Prostate gland (tissue), 2 donors: Measurements from ENCODE around the gene SLC16A8. TPM values are rescaled to one million over a fixed set of nuclear protein-coding genes. Genes with fewer than 3 reads are reported as not detected.

Experiments
- DNase-seq: peaks from one replicate; pipeline ENCODE4 v3.0.0-alpha.2; 2019; ENCODE audit warnings: low spot score
- H3K27ac ChIP-seq, 2 donors: fragments of 200-600 bp; sonication (generic); 2 replicates each; pipeline ENCODE4 v1.5.1; 2017 to 2019
- H3K27me3 ChIP-seq: fragments of 200-600 bp; sonication (generic); replicated peaks from 2 replicates; pipeline ENCODE4 v1.5.1; 2019; ENCODE audit not compliant: insufficient read depth
- H3K36me3 ChIP-seq, 2 donors: fragments of 200-600 bp; sonication (generic); 1 replicate in 1 of 2; 2 replicates in 1 of 2; pipeline versions ENCODE4 v1.5.1 to v1.8.1; 2017 to 2019
- H3K4me1 ChIP-seq: fragments of 200-600 bp; sonication (generic); replicated peaks from 2 replicates; pipeline ENCODE4 v1.5.1; 2019
- H3K4me3 ChIP-seq, 2 donors: fragments of 200-600 bp; sonication (generic); 2 replicates each; pipeline ENCODE4 v1.5.1; 2017 to 2019
- H3K9me3 ChIP-seq: fragments of 200-600 bp; sonication (generic); 2 replicates; pipeline ENCODE4 v1.5.1; 2017
- POLR2A ChIP-seq: fragments of 450-650 bp; IDR thresholded peaks from one replicate; pipeline ENCODE4 v1.6.1; 2016; ENCODE audit warnings: antibody characterized with exemption, mild to moderate bottlenecking
- POLR2AphosphoS5 ChIP-seq: sonication (generic); formaldehyde crosslinking; IDR thresholded peaks from one replicate; pipeline ENCODE4 v1.6.1; 2017; ENCODE audit warnings: antibody characterized with exemption
- WGBS: methylation state at CpG from one replicate; pipeline ENCODE4 v1.1.5; 2018; 5-methylcytosine and 5-hydroxymethylcytosine counted together
- intact Hi-C: fragments of 100-400 bp; cut with DNase I; formaldehyde crosslinking; loops from one replicate; pipeline ENCODE4 v1.14.2; 2022
- total RNA-seq, 2 donors: library from RNA; depleted of rRNA; stranded (reverse); fragments of >200 nt; gene quantifications; one replicate each; pipeline ENCODE4 v1.1.0, GENCODE V29; 2016
- TF ChIP-seq, protein P1 (sequence below), 4 experiments: fragments of 200-600 bp in 2 of 4; fragments of 450-650 bp in 2 of 4; sonication (generic) in 2 of 4; IDR thresholded peaks; 1 replicate in 3 of 4; 2 replicates in 1 of 4; pipeline ENCODE4 v1.5.1; 2016 to 2019; ENCODE audit warnings: antibody characterized with exemption in 4 of 4, mild to moderate bottlenecking in 2 of 4, moderate library complexity in 2 of 4

The SLC16A8 gene
- total RNA-seq, 2 donors from 2014 or later: 0.28 to 0.59 TPM

DNA sequence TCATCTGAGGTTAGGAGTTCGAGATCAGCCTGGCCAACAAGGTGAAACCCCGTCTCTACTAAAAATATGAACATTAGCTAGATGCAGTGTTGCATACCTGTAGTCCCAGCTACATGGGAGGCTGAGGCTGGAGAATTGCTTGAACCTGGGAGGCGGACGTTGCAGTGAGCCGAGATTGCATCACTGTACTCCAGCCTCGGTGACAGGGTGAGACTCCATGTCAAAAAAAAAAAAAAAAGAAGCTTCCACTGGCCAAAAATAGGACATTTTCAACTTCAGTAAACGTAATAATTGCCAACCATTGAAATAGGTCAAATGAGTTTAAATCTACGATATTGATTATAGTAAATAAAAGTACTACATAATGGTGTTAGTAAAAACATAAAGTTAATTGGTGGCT is 19.7 kb upstream of the SLC16A8 start:
- WGBS: 78% methylated on average over 8 of the region's 8 CpGs
- no peaks in the 10 kb centered on the region for H3K27me3 ChIP-seq
- no peaks in the 10 kb centered on the region for H3K4me1 ChIP-seq
- H3K4me3 ChIP-seq: no peak overlapping the region
- H3K9me3 ChIP-seq: no peaks in the 10 kb centered on the region
- intact Hi-C loops: no loop called here
- H3K27ac ChIP-seq: no peak overlapping the region
- DNase-seq: no peak
- TF ChIP-seq POLR2AphosphoS5 (no peak), POLR2A (no peak)
- TF ChIP-seq, protein P1, sequence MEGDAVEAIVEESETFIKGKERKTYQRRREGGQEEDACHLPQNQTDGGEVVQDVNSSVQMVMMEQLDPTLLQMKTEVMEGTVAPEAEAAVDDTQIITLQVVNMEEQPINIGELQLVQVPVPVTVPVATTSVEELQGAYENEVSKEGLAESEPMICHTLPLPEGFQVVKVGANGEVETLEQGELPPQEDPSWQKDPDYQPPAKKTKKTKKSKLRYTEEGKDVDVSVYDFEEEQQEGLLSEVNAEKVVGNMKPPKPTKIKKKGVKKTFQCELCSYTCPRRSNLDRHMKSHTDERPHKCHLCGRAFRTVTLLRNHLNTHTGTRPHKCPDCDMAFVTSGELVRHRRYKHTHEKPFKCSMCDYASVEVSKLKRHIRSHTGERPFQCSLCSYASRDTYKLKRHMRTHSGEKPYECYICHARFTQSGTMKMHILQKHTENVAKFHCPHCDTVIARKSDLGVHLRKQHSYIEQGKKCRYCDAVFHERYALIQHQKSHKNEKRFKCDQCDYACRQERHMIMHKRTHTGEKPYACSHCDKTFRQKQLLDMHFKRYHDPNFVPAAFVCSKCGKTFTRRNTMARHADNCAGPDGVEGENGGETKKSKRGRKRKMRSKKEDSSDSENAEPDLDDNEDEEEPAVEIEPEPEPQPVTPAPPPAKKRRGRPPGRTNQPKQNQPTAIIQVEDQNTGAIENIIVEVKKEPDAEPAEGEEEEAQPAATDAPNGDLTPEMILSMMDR (IDR thresholded peaks at IDR 0.05): no peak
- no peaks in the 10 kb centered on the region for H3K36me3 ChIP-seq

DNA sequence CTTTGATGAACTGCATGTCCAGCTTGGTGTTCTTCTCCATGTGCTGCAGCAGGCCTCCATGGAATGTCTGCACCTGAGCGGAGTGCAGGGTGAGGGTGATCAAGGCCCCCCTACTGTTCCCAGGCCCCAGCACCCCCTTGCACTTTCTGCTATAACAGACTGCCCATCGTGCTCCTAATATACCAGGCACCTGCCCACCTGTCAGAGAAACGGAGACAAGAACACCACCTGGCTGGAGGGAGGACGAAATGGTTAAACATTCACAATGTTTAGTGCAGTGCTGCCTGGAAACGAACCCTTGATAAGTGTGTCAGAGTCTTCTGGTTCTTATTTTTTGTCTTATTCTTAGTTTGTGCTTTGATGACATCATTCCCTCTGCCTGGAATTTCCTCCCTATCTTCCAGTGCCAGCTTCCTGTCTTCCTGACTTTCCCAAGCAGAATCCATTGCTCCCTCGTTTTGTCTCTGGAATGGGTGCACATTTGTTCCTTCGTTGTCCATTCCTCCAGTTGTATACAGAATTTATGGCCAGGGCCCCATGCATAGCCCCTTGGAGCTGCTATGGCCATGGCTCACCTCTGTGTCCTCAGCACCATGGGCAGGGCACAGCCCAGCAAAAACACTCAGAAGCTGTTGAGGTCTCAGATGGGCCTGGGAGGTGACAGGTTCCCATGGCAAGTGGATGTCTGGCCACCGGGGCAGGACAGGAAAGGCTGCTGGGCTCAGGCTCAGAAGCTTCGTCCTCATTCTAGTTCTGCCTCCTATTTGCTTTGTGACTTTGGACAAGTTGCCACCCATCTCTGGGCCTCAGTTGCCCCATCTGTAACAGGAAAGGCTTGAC is 14.6 kb upstream of the SLC16A8 start:
- TF ChIP-seq POLR2A (no peak), POLR2AphosphoS5 (no peak)
- TF ChIP-seq, protein P1 (IDR thresholded peaks at IDR 0.05): no peak
- Histone ChIP-seq H3K27me3 (no peaks in the 10 kb centered on the region), H3K27ac (no peak overlapping the region), H3K4me3 (no peak overlapping the region), H3K9me3 (no peaks in the 10 kb centered on the region), H3K4me1 (no peaks in the 10 kb centered on the region), H3K36me3 (no peaks in the 10 kb centered on the region)
- 56% methylated on average over 9 of the region's 9 CpGs for WGBS
- intact Hi-C loops: no loop called here
- DNase-seq: no peak

DNA sequence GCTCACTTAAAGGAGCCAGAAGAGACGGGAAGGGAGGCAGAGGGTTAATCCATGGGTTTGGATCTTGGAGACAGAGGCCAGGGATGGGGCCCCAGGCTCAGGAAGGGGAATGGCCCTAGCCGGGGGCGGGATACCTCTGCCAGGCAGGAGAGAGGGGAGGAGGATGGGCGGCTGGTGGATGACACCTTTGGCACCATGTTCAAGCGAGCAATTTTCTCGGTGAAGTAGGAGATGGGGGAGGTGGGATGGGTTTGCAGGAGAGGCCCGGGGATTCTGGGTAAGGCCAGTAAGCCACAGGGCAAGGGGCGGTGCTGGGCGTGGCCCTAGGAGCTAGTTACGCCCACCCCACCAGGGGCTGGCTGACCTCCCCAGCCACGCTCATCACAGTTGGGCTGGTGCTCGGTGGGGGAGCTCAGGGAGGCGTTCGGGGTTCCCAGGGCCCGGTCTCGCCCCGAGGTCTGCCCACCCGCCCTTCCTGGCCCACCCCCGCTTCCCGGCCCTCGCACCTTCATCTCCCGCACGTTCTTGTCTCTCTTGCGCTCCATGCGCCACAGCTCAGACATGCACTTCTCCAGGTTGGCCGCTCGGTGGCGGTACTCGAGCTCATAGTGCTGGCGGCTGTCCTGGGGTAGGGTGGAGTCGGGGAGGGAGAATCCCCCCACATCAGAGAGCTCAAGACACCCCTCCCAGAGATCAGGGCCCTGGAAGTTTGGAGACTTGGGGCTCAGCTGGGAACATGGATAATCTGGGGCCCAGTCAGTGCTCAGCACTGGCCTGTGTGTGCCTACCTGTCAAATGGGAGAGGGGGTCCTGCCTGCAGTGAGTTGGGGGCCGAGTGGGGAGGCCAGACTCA is 13.8 kb upstream of the SLC16A8 start:
- intact Hi-C loops: no loop called here
- Histone ChIP-seq H3K27me3 (no peaks in the 10 kb centered on the region), H3K36me3 (no peaks in the 10 kb centered on the region), H3K4me3 (no peak overlapping the region), H3K4me1 (no peaks in the 10 kb centered on the region), H3K27ac (no peak overlapping the region), H3K9me3 (no peaks in the 10 kb centered on the region)
- WGBS: 50% methylated on average over 32 of the region's 32 CpGs
- no peak for TF ChIP-seq POLR2A
- TF ChIP-seq, protein P1 (IDR thresholded peaks at IDR 0.05): peak in 1 of 4 experiments; percentile 12
- DNase-seq: no peak

DNA sequence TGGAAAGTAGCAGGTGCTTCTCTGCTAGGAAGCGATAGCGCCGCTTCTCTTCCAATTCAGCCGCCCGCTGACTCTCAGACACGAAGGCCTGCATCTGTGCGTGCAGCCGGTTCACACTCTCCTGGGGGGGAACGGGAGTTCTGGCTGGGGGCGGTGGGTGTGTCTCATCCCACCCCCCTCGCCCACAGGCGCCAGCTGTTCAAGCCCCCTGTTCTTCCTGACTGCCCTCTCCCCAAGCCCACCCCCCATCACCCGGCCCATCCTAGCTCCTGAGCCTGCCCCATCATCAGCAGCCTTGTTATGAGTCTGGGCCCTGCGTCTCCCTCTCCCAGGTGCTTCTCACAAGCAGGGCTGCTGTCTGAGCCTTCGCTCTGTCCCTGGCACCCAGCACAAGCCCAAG is 13.1 kb upstream of the SLC16A8 start:
- Histone ChIP-seq H3K27me3 (no peaks in the 10 kb centered on the region), H3K9me3 (no peaks in the 10 kb centered on the region)
- intact Hi-C loops: no loop called here

More for the DNA sequence above, 13.1 kb upstream of the SLC16A8 start:
- Histone ChIP-seq H3K27ac (no peak overlapping the region), H3K4me1 (no peaks in the 10 kb centered on the region), H3K36me3 (no peaks in the 10 kb centered on the region), H3K4me3 (no peak overlapping the region)
- TF ChIP-seq POLR2A: no peak
- TF ChIP-seq, protein P1 (IDR thresholded peaks at IDR 0.05): no peak
- TF ChIP-seq POLR2AphosphoS5: no peak
- WGBS: 85% methylated on average over 10 of the region's 15 CpGs
- no peak for DNase-seq
